MCF 10A (cell line): Measurements from ENCODE around the gene AAGAB. TPM values are rescaled to one million over a fixed set of nuclear protein-coding genes. Genes with fewer than 3 reads are reported as not detected.
A peak's percentile ranks its signal among the peaks of the same experiment; 100 is the strongest.

Experiments
- BruUV-seq: library from RNA; stranded (reverse); fragments of 400-500 nt; replicated peaks from 2 replicates; lab custom pipeline; 2021; lab: Mats Ljungman, UMichigan
- CTCF ChIA-PET: fragments of 300-600 bp; sonication (Branson Sonifier 250); formaldehyde crosslinking; extraction: SDS; loops from one replicate; lab custom pipeline; 2021; ENCODE audit warnings: antibody characterized with exemption, inconsistent platforms; lab: Yijun Ruan, JAX
- POLR2A ChIA-PET: fragments of 300-600, 350-650 bp; sonication (Branson Sonifier 250); formaldehyde crosslinking; extraction: SDS; loops from one replicate; lab custom pipeline; 2020; ENCODE audit warnings: antibody characterized with exemption, inconsistent platforms; lab: Yijun Ruan, JAX
- DNase-seq: peaks from one replicate; pipeline ENCODE4 v3.0.0-alpha.2; 2018; ENCODE audit not compliant: unreplicated experiment
- H3K27ac Mint-ChIP-seq: one replicate; pipeline ENCODE4 v1.8.0; 2022; ENCODE audit warnings: mild to moderate bottlenecking, low read depth, mixed read lengths; ENCODE audit not compliant: unreplicated experiment
- H3K27me3 Mint-ChIP-seq: one replicate; pipeline ENCODE4 v1.8.0; 2022; ENCODE audit warnings: mixed read lengths; ENCODE audit not compliant: insufficient read depth, unreplicated experiment
- H3K36me3 Mint-ChIP-seq: one replicate; pipeline ENCODE4 v1.8.0; 2022; ENCODE audit warnings: mild to moderate bottlenecking, moderate library complexity, mixed read lengths; ENCODE audit not compliant: insufficient read depth, unreplicated experiment
- H3K4me1 Mint-ChIP-seq: one replicate; pipeline ENCODE4 v1.8.0; 2022; ENCODE audit warnings: mixed read lengths; ENCODE audit not compliant: insufficient read depth, unreplicated experiment
- H3K4me3 Mint-ChIP-seq: one replicate; pipeline ENCODE4 v1.8.0; 2022; ENCODE audit warnings: mild to moderate bottlenecking, moderate library complexity, mixed read lengths; ENCODE audit not compliant: unreplicated experiment
- H3K9me3 Mint-ChIP-seq: one replicate; pipeline ENCODE4 v1.8.0; 2022; ENCODE audit warnings: mixed read lengths; ENCODE audit not compliant: unreplicated experiment
- CTCF ChIP-seq: fragments of 200-600 bp; IDR thresholded peaks from one replicate; pipeline ENCODE4 v1.8.0; 2022; ENCODE audit warnings: antibody characterized with exemption, mild to moderate bottlenecking; ENCODE audit not compliant: unreplicated experiment
- intact Hi-C: fragments of 100-400 bp; cut with micrococcal nuclease; formaldehyde crosslinking; loops from 2 replicates; pipeline ENCODE4 v1.14.1; 2022
- total RNA-seq: library from RNA; stranded (reverse); gene quantifications from 2 replicates; pipeline ENCODE4 v1.2.3, GENCODE V29; 2022

AAGAB gene
- total RNA-seq, 1 experiment from 2014 or later: 52.7 TPM

- Mint-ChIP-seq H3K27ac (no peak overlapping the region), H3K36me3 (peaks cover 33% of the 10 kb centered on the region)
Measured at GRCh38 chr15:67179411-67179995, 75.0 kb downstream of the AAGAB start.

GRCh38 chr15:67178569-67179210, 75.8 kb downstream of the AAGAB start:
- ChIA-PET POLR2A (interaction anchor here (1.2 to 1.5 kb wide), 2 partner anchors 30 to 46 kb away, joined by 3 to 5 read pairs; no protein-coding TSS in a partner anchor), CTCF (interaction anchor here (0.7 kb wide), 2 partner anchors 19 to 36 kb away, joined by 3 read pairs; no protein-coding TSS in a partner anchor)
- TF ChIP-seq CTCF: no peak
- Mint-ChIP-seq H3K27ac (no peak overlapping the region), H3K36me3 (peaks cover 35% of the 10 kb centered on the region), H3K9me3 (no peaks in the 10 kb centered on the region), H3K27me3 (no peaks in the 10 kb centered on the region), H3K4me1 (peaks cover 50% of the 10 kb centered on the region), H3K4me3 (no peak overlapping the region)
- intact Hi-C loops: loop anchor here (5.0 to 10.0 kb wide), 2 partner anchors 51 to 224 kb away; no protein-coding TSS in a partner anchor
- DNase-seq: peak; percentile 55
- BruUV-seq: no TSS peak

More at GRCh38 chr15:67179411-67179995, 75.0 kb downstream of the AAGAB start:
- ChIA-PET POLR2A (interaction anchor here (0.8 kb wide), 1 partner anchor 74 kb away, joined by 4 read pairs; no protein-coding TSS in a partner anchor), CTCF (no interaction called here)
- no peak for DNase-seq
- no peaks in the 10 kb centered on the region for H3K9me3 Mint-ChIP-seq
- no peak overlapping the region for H3K4me3 Mint-ChIP-seq
- no TSS peak for BruUV-seq
- intact Hi-C loops: loop anchor here (5.0 to 10.0 kb wide), 2 partner anchors 52 to 225 kb away; no protein-coding TSS in a partner anchor
- TF ChIP-seq CTCF: no peak
- H3K4me1 Mint-ChIP-seq: peaks cover 42% of the 10 kb centered on the region
- H3K27me3 Mint-ChIP-seq: no peaks in the 10 kb centered on the region

- Mint-ChIP-seq H3K27ac (no peak overlapping the region), H3K4me3 (no peak overlapping the region), H3K36me3 (peaks cover 41% of the 10 kb centered on the region), H3K4me1 (peaks cover 59% of the 10 kb centered on the region), H3K27me3 (no peaks in the 10 kb centered on the region), H3K9me3 (no peaks in the 10 kb centered on the region)
- peak; percentile 25 for DNase-seq
- ChIA-PET POLR2A (interaction anchor here (1.2 to 1.5 kb wide), 2 partner anchors 31 to 47 kb away, joined by 3 to 5 read pairs; no protein-coding TSS in a partner anchor), CTCF (interaction anchor here (0.6 kb wide), 1 partner anchor 878 kb away, joined by 3 read pairs; no protein-coding TSS in a partner anchor)
- TF ChIP-seq CTCF: no peak
- no TSS peak for BruUV-seq
- intact Hi-C loops: loop anchor here (5.0 to 10.0 kb wide), 2 partner anchors 50 to 223 kb away; no protein-coding TSS in a partner anchor
Measured at GRCh38 chr15:67177752-67178151, 76.7 kb downstream of the AAGAB start.
